ENCODE data around the gene IL31. TPM values are rescaled to one million over a fixed set of nuclear protein-coding genes. Genes with fewer than 3 reads are reported as not detected.

Gene IL31
- total RNA-seq, 1 donor from 2014 or later, result not detected

DNA sequence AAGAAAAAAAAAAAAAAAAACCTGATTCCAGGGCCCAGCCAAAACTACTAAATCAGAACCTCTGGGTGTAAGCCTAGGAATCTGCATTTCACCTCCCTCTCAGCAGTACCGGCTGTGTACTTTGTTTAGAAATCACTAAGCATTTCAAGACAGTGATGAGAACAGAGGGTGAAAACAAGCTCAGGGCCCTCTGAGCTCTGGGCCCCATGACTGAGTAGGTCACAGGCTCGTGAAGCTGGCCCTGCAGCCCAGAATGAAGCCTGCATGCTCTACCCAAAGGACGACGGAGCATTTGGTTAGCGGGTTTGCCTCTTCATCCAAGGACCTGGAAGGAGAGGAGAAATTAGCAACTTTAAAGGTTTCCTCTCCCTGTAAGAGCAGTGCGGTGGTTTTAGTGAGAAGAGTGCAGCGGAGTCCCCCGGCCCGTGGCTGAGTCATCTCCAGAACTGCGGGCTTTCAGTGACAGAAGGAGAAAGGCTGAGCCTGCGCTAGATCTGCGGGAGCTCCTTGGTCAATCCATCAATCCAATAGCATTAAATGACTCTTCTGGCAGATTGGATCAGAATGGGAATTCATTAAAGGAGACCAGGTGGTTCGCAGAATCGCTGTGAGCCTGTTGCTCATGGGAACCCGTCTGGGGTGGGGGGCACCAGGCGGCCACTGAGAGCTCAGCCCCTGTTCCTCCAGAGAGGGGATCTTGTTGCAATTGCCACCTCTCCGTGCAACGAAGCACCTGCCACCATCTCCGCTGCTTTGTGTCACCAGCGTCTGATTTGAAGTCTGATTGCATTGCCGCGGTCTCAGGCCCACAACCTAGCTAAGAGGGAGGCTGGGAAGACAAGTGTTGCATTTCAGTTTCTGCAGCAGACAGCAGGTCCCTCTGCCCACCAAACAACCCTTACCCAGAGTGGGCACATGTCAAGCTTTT is 7.3 kb downstream of the IL31 start:
- no peak for TF ChIP-seq CTCF (IDR thresholded peaks at IDR 0.05; ENCODE audit: unreplicated experiment)
- Mint-ChIP-seq H3K9me3 (ENCODE audit: unreplicated experiment) (no peaks in the 10 kb centered on the region), H3K36me3 (ENCODE audit: low read depth, unreplicated experiment) (no peaks in the 10 kb centered on the region), H3K27ac (ENCODE audit: unreplicated experiment) (no peak overlapping the region), H3K4me3 (ENCODE audit: unreplicated experiment) (no peak overlapping the region), H3K27me3 (ENCODE audit: unreplicated experiment) (no peaks in the 10 kb centered on the region), H3K4me1 (ENCODE audit: unreplicated experiment) (no peaks in the 10 kb centered on the region)
- no peak for DNase-seq (ENCODE audit: low spot score)

GRCh38 chr12:122162976-122163375 is 11.0 kb downstream of the IL31 start:
- TF ChIP-seq CTCF (IDR thresholded peaks at IDR 0.05; ENCODE audit: unreplicated experiment), result no peak
- no peak for DNase-seq (ENCODE audit: low spot score)
- Mint-ChIP-seq H3K36me3 (ENCODE audit: low read depth, unreplicated experiment) (no peaks in the 10 kb centered on the region), H3K27ac (ENCODE audit: unreplicated experiment) (no peak overlapping the region), H3K27me3 (ENCODE audit: unreplicated experiment) (no peaks in the 10 kb centered on the region), H3K4me1 (ENCODE audit: unreplicated experiment) (no peaks in the 10 kb centered on the region), H3K4me3 (ENCODE audit: unreplicated experiment) (no peak overlapping the region), H3K9me3 (ENCODE audit: unreplicated experiment) (no peaks in the 10 kb centered on the region)

DNA sequence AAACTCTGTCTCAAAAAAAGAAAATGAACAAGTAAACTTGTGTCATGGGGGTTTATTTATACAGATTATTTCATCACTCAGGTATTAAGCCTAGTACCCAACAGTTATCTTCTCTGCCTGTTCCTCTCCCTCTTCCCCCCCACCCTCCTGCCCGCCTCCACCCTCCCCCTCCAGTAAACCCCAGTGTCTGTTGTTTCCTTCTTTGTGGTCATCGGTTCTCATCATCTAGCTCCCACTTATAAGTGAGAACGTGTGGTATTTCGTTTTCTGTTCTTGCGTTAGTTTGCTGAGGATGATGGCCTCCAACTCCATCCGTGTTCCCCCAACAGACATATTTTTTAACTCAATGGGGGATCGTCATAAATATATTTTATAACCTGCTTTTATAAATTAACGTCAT is 12.3 kb downstream of the IL31 start:
- no peaks in the 10 kb centered on the region for H3K9me3 Mint-ChIP-seq (ENCODE audit: unreplicated experiment)
- no peak overlapping the region for H3K4me3 Mint-ChIP-seq (ENCODE audit: unreplicated experiment)
- H3K27me3 Mint-ChIP-seq (ENCODE audit: unreplicated experiment), result no peaks in the 10 kb centered on the region
- no peaks in the 10 kb centered on the region for H3K36me3 Mint-ChIP-seq (ENCODE audit: low read depth, unreplicated experiment)
- no peak for DNase-seq (ENCODE audit: low spot score)
- H3K27ac Mint-ChIP-seq (ENCODE audit: unreplicated experiment), result no peak overlapping the region
- no peak for TF ChIP-seq CTCF (IDR thresholded peaks at IDR 0.05; ENCODE audit: unreplicated experiment)
- no peaks in the 10 kb centered on the region for H3K4me1 Mint-ChIP-seq (ENCODE audit: unreplicated experiment)

GRCh38 chr12:122160761-122161160 is 13.3 kb downstream of the IL31 start:
- no peaks in the 10 kb centered on the region for H3K36me3 Mint-ChIP-seq (ENCODE audit: low read depth, unreplicated experiment)
- H3K4me3 Mint-ChIP-seq (ENCODE audit: unreplicated experiment), result no peak overlapping the region
- no peak for DNase-seq (ENCODE audit: low spot score)
- no peak for TF ChIP-seq CTCF (IDR thresholded peaks at IDR 0.05; ENCODE audit: unreplicated experiment)
- no peaks in the 10 kb centered on the region for H3K4me1 Mint-ChIP-seq (ENCODE audit: unreplicated experiment)
- peaks cover 2% of the 10 kb centered on the region for H3K27me3 Mint-ChIP-seq (ENCODE audit: unreplicated experiment)
- no peak overlapping the region for H3K27ac Mint-ChIP-seq (ENCODE audit: unreplicated experiment)
- H3K9me3 Mint-ChIP-seq (ENCODE audit: unreplicated experiment), result no peaks in the 10 kb centered on the region

- H3K4me1 Mint-ChIP-seq (ENCODE audit: unreplicated experiment), result no peaks in the 10 kb centered on the region
- TF ChIP-seq CTCF (IDR thresholded peaks at IDR 0.05; ENCODE audit: unreplicated experiment), result no peak
- H3K9me3 Mint-ChIP-seq (ENCODE audit: unreplicated experiment), result no peaks in the 10 kb centered on the region
- no peak for DNase-seq (ENCODE audit: low spot score)
- H3K27me3 Mint-ChIP-seq (ENCODE audit: unreplicated experiment), result peaks cover 4% of the 10 kb centered on the region
- H3K4me3 Mint-ChIP-seq (ENCODE audit: unreplicated experiment), result no peak overlapping the region
- no peaks in the 10 kb centered on the region for H3K36me3 Mint-ChIP-seq (ENCODE audit: low read depth, unreplicated experiment)
- no peak overlapping the region for H3K27ac Mint-ChIP-seq (ENCODE audit: unreplicated experiment)
These were observed 14.1 kb downstream of the IL31 start for GRCh38 chr12:122159882-122160281.

Measured in endothelial cell (in vitro differentiated cells).